Measurements from ENCODE around the gene ANKRD6.

ANKRD6 gene

GRCh38 chr6:89481695-89482094 is 48.7 kb downstream of the ANKRD6 start:
- Histone ChIP-seq H2BK12ac (ENCODE audit: low read length) (no peak overlapping the region), H3K36me3 (replicated peaks in 1 of 2; ENCODE audit: control insufficient read depth in 2 of 2, insufficient read depth in 2 of 2, low read length in 2 of 2) (no peaks in the 10 kb centered on the region), H3K9me3 (replicated peaks in 1 of 2; ENCODE audit: control insufficient read depth in 2 of 2, insufficient read depth in 1 of 2, low read depth in 1 of 2, low read length in 2 of 2) (no peaks in the 10 kb centered on the region), H3K4me2 (ENCODE audit: insufficient read depth, low read length, poor library complexity, severe bottlenecking) (no peak overlapping the region), H3K23ac (ENCODE audit: low read depth, low read length, poor library complexity) (no peak overlapping the region), H3K14ac (ENCODE audit: low read length) (no peak overlapping the region), H2BK5ac (ENCODE audit: low read length) (no peak overlapping the region), H3K9ac (ENCODE audit: low read depth, low read length, poor library complexity) (no peak overlapping the region), H2BK15ac (ENCODE audit: low read length) (no peak overlapping the region), H2AFZ (ENCODE audit: low read length) (no peak overlapping the region), H2AK5ac (ENCODE audit: low read depth, low read length) (no peak overlapping the region), H3K27me3 (ENCODE audit: control insufficient read depth in 3 of 3, insufficient read depth in 3 of 3, low read depth in 1 of 3, low read length in 3 of 3) (no peaks in the 10 kb centered on the region), H3K18ac (ENCODE audit: low read length) (peak overlapping the region; percentile 20), H3K4me1 (ENCODE audit: control insufficient read depth in 2 of 2, insufficient read depth in 1 of 2, low read depth in 1 of 2, low read length in 2 of 2) (peaks cover 18 to 23% of the 10 kb centered on the region in 2 donors), H3K27ac (replicated peaks; ENCODE audit: low read length) (no peak overlapping the region), H2BK120ac (ENCODE audit: low read depth, low read length) (no peak overlapping the region), H3K4ac (ENCODE audit: low read length) (no peak overlapping the region), H4K8ac (ENCODE audit: low read depth, low read length) (no peak overlapping the region), H3K4me3 (ENCODE audit: low read length in 2 of 2) (no peak overlapping the region), H4K91ac (ENCODE audit: low read depth, low read length, poor library complexity) (no peak overlapping the region), H3K79me1 (ENCODE audit: low read depth, low read length) (no peaks in the 10 kb centered on the region)
- DNase-seq (ENCODE audit: low spot score), result no peak
- WGBS, 2 donors (ENCODE audit: extremely low coverage in 2 of 2, insufficient read length in 2 of 2, insufficient replicate concordance in 1 of 2), result no CpG with 5 or more reads among the region's 1 CpG

GRCh38 chr6:89482126-89482525 is 49.2 kb downstream of the ANKRD6 start:
- Histone ChIP-seq H3K27me3 (ENCODE audit: control insufficient read depth in 3 of 3, insufficient read depth in 3 of 3, low read depth in 1 of 3, low read length in 3 of 3) (no peaks in the 10 kb centered on the region), H3K23ac (ENCODE audit: low read depth, low read length, poor library complexity) (no peak overlapping the region), H2BK5ac (ENCODE audit: low read length) (no peak overlapping the region), H3K27ac (replicated peaks; ENCODE audit: low read length) (no peak overlapping the region), H4K91ac (ENCODE audit: low read depth, low read length, poor library complexity) (no peak overlapping the region), H3K4me1 (ENCODE audit: control insufficient read depth in 2 of 2, insufficient read depth in 1 of 2, low read depth in 1 of 2, low read length in 2 of 2) (peaks cover 18 to 23% of the 10 kb centered on the region in 2 donors), H3K79me1 (ENCODE audit: low read depth, low read length) (no peaks in the 10 kb centered on the region), H3K4me3 (ENCODE audit: low read length in 2 of 2) (no peak overlapping the region), H3K36me3 (replicated peaks in 1 of 2; ENCODE audit: control insufficient read depth in 2 of 2, insufficient read depth in 2 of 2, low read length in 2 of 2) (no peaks in the 10 kb centered on the region), H3K18ac (ENCODE audit: low read length) (no peak overlapping the region), H3K9ac (ENCODE audit: low read depth, low read length, poor library complexity) (no peak overlapping the region), H3K14ac (ENCODE audit: low read length) (no peak overlapping the region), H2BK15ac (ENCODE audit: low read length) (no peak overlapping the region), H3K4ac (ENCODE audit: low read length) (no peak overlapping the region), H2BK12ac (ENCODE audit: low read length) (no peak overlapping the region), H3K9me3 (replicated peaks in 1 of 2; ENCODE audit: control insufficient read depth in 2 of 2, insufficient read depth in 1 of 2, low read depth in 1 of 2, low read length in 2 of 2) (no peaks in the 10 kb centered on the region), H3K4me2 (ENCODE audit: insufficient read depth, low read length, poor library complexity, severe bottlenecking) (no peak overlapping the region), H4K8ac (ENCODE audit: low read depth, low read length) (no peak overlapping the region), H2BK120ac (ENCODE audit: low read depth, low read length) (no peak overlapping the region), H2AK5ac (ENCODE audit: low read depth, low read length) (no peak overlapping the region), H2AFZ (ENCODE audit: low read length) (no peak overlapping the region)
- no CpG with 5 or more reads among the region's 1 CpG for WGBS, 2 donors (ENCODE audit: extremely low coverage in 2 of 2, insufficient read length in 2 of 2, insufficient replicate concordance in 1 of 2)
- DNase-seq (ENCODE audit: low spot score), result no peak

GRCh38 chr6:89483111-89483720 is 50.3 kb downstream of the ANKRD6 start:
- H3K79me1 ChIP-seq (ENCODE audit: low read depth, low read length), result no peaks in the 10 kb centered on the region
- no peak for DNase-seq (ENCODE audit: low spot score)
- no peaks in the 10 kb centered on the region for H3K36me3 ChIP-seq (replicated peaks in 1 of 2; ENCODE audit: control insufficient read depth in 2 of 2, insufficient read depth in 2 of 2, low read length in 2 of 2)
- peak overlapping the region; percentile 69 for H2AFZ ChIP-seq (ENCODE audit: low read length)
- no peak overlapping the region for H3K14ac ChIP-seq (ENCODE audit: low read length)
- H3K27ac ChIP-seq (replicated peaks; ENCODE audit: low read length), result no peak overlapping the region
- H2BK120ac ChIP-seq (ENCODE audit: low read depth, low read length), result no peak overlapping the region
- no peak overlapping the region for H2BK5ac ChIP-seq (ENCODE audit: low read length)
- H3K9ac ChIP-seq (ENCODE audit: low read depth, low read length, poor library complexity), result no peak overlapping the region
- H4K91ac ChIP-seq (ENCODE audit: low read depth, low read length, poor library complexity), result no peak overlapping the region
- no peak overlapping the region for H3K4ac ChIP-seq (ENCODE audit: low read length)
- no peak overlapping the region for H2BK12ac ChIP-seq (ENCODE audit: low read length)
- H2AK5ac ChIP-seq (ENCODE audit: low read depth, low read length), result no peak overlapping the region
- H3K9me3 ChIP-seq (replicated peaks in 1 of 2; ENCODE audit: control insufficient read depth in 2 of 2, insufficient read depth in 1 of 2, low read depth in 1 of 2, low read length in 2 of 2), result no peaks in the 10 kb centered on the region
- peak overlapping the region in 1 of 2 donors; percentile 5 for H3K4me3 ChIP-seq (ENCODE audit: low read length in 2 of 2)
- no peak overlapping the region for H4K8ac ChIP-seq (ENCODE audit: low read depth, low read length)
- H3K4me2 ChIP-seq (ENCODE audit: insufficient read depth, low read length, poor library complexity, severe bottlenecking), result peak overlapping the region; percentile 26
- H3K18ac ChIP-seq (ENCODE audit: low read length), result peak overlapping the region; percentile 27
- WGBS, 2 donors (ENCODE audit: extremely low coverage in 2 of 2, insufficient read length in 2 of 2, insufficient replicate concordance in 1 of 2), result no CpG with 5 or more reads among the region's 7 CpGs
- H3K4me1 ChIP-seq (ENCODE audit: control insufficient read depth in 2 of 2, insufficient read depth in 1 of 2, low read depth in 1 of 2, low read length in 2 of 2), result peaks cover 18 to 23% of the 10 kb centered on the region in 2 donors
- no peaks in the 10 kb centered on the region for H3K27me3 ChIP-seq (ENCODE audit: control insufficient read depth in 3 of 3, insufficient read depth in 3 of 3, low read depth in 1 of 3, low read length in 3 of 3)
- H3K23ac ChIP-seq (ENCODE audit: low read depth, low read length, poor library complexity), result no peak overlapping the region
- no peak overlapping the region for H2BK15ac ChIP-seq (ENCODE audit: low read length)

DNA sequence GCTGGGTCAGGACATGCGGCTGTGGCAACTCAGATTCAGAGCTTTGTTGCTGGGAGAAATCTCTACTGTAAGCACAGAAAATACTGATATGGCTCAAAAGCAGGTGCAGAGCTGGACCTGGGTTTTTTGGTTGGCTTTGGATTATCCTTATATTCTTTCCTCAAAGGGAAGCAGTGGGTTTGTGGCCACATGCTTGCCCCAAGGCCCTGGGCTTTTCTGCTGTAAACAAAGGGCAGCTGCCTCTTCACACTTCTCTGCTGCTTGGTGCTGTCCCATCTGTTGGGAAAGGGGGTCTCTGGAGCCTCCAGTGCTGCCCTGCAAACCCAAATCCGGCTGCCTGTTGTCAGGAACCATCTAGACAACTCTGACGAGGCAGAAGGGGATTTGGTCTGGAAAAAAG is 52.4 kb downstream of the ANKRD6 start:
- Histone ChIP-seq H2AFZ (ENCODE audit: low read length) (no peak overlapping the region), H3K14ac (ENCODE audit: low read length) (no peak overlapping the region), H4K8ac (ENCODE audit: low read depth, low read length) (no peak overlapping the region), H3K23ac (ENCODE audit: low read depth, low read length, poor library complexity) (no peak overlapping the region), H3K18ac (ENCODE audit: low read length) (no peak overlapping the region), H2BK12ac (ENCODE audit: low read length) (no peak overlapping the region), H3K27me3 (ENCODE audit: control insufficient read depth in 3 of 3, insufficient read depth in 3 of 3, low read depth in 1 of 3, low read length in 3 of 3) (no peaks in the 10 kb centered on the region), H3K36me3 (replicated peaks in 1 of 2; ENCODE audit: control insufficient read depth in 2 of 2, insufficient read depth in 2 of 2, low read length in 2 of 2) (no peaks in the 10 kb centered on the region), H3K4me2 (ENCODE audit: insufficient read depth, low read length, poor library complexity, severe bottlenecking) (no peak overlapping the region), H3K4ac (ENCODE audit: low read length) (no peak overlapping the region), H3K27ac (replicated peaks; ENCODE audit: low read length) (no peak overlapping the region), H2BK5ac (ENCODE audit: low read length) (no peak overlapping the region), H3K9me3 (replicated peaks in 1 of 2; ENCODE audit: control insufficient read depth in 2 of 2, insufficient read depth in 1 of 2, low read depth in 1 of 2, low read length in 2 of 2) (no peaks in the 10 kb centered on the region), H3K79me1 (ENCODE audit: low read depth, low read length) (no peaks in the 10 kb centered on the region), H3K4me3 (ENCODE audit: low read length in 2 of 2) (no peak overlapping the region), H2AK5ac (ENCODE audit: low read depth, low read length) (no peak overlapping the region), H2BK120ac (ENCODE audit: low read depth, low read length) (peak overlapping the region; percentile 1), H3K4me1 (ENCODE audit: control insufficient read depth in 2 of 2, insufficient read depth in 1 of 2, low read depth in 1 of 2, low read length in 2 of 2) (peaks cover 20 to 23% of the 10 kb centered on the region in 2 donors), H3K9ac (ENCODE audit: low read depth, low read length, poor library complexity) (no peak overlapping the region), H4K91ac (ENCODE audit: low read depth, low read length, poor library complexity) (no peak overlapping the region), H2BK15ac (ENCODE audit: low read length) (no peak overlapping the region)
- no CpG with 5 or more reads among the region's 3 CpGs for WGBS, 2 donors (ENCODE audit: extremely low coverage in 2 of 2, insufficient read length in 2 of 2, insufficient replicate concordance in 1 of 2)
- DNase-seq (ENCODE audit: low spot score), result no peak
